ENCODE measurements around the gene CRABP2.

CRABP2 gene

DNA sequence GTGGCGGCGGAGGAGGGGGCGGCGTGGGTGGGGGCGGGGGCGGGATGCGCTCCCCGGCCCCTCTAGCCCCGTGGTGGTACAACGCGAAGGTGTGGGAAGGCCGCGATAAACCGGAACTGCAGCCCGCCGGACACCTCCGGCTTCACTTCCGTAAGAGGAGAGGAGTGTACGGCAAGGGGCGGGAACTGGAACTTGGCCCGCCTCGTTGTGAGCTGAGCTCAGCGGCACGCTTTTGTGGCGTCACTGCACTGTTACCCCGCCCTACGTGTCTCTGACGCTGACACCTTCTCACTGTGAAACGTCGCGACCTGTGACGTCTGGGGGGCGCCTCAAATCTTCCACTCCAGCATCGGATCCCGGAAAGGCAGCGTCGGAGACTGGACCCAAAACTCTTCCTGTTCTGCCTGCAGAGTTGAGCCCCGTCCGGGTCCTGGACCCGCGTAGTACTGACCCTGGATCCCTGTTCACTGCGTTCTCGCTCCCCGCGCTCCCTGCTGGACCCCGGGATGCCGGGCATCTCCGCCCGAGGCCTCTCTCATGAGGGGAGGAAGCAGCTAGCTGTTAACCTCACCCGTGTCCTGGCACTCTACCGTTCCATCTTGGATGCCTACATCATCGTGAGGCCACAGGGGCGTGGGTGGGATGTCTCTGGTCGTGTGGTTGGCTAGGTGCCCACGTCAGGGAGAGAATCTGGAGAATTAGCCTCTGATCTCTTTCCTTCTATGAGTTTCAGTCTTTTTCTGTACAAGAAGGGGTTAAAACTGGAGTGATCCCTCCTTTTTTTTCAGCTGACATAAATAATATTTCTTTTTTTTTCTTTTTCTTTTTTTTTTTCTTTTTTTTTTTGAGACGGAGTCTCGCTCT is 23.4 kb upstream of the CRABP2 start, which contains the start of gene ISG20L2:
Gene ISG20L2 (minus strand): TSS at position 168 of the 864 bp plus-strand sequence. CDS start 1,114 bp downstream, outside the sequence.
- TF ChIP-seq, protein P1, sequence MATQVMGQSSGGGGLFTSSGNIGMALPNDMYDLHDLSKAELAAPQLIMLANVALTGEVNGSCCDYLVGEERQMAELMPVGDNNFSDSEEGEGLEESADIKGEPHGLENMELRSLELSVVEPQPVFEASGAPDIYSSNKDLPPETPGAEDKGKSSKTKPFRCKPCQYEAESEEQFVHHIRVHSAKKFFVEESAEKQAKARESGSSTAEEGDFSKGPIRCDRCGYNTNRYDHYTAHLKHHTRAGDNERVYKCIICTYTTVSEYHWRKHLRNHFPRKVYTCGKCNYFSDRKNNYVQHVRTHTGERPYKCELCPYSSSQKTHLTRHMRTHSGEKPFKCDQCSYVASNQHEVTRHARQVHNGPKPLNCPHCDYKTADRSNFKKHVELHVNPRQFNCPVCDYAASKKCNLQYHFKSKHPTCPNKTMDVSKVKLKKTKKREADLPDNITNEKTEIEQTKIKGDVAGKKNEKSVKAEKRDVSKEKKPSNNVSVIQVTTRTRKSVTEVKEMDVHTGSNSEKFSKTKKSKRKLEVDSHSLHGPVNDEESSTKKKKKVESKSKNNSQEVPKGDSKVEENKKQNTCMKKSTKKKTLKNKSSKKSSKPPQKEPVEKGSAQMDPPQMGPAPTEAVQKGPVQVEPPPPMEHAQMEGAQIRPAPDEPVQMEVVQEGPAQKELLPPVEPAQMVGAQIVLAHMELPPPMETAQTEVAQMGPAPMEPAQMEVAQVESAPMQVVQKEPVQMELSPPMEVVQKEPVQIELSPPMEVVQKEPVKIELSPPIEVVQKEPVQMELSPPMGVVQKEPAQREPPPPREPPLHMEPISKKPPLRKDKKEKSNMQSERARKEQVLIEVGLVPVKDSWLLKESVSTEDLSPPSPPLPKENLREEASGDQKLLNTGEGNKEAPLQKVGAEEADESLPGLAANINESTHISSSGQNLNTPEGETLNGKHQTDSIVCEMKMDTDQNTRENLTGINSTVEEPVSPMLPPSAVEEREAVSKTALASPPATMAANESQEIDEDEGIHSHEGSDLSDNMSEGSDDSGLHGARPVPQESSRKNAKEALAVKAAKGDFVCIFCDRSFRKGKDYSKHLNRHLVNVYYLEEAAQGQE (IDR thresholded peaks at IDR 0.05; ENCODE audit: insufficient read depth in 1 of 2, low read depth in 2 of 2, low read length in 2 of 2) = no peak
- TF ChIP-seq POLR2AphosphoS5 (IDR thresholded peaks at IDR 0.05; ENCODE audit: low read depth, low read length) (peak; percentile 81), TAF1 (IDR thresholded peaks at IDR 0.05; ENCODE audit: borderline replicate concordance, insufficient read depth, low read length) (peak; percentile 30; the same call in 1 of the 2 replicates), SIN3A (IDR thresholded peaks at IDR 0.05; ENCODE audit: borderline replicate concordance, insufficient read depth, low read length) (0 out of 2 replicates have a peak, but pooled peaks have one; percentile 12), FOXP2 (optimal IDR thresholded peaks at IDR 0.05; ENCODE audit: borderline replicate concordance, extremely low read depth, extremely low read length, insufficient read depth) (peak; percentile 91)

DNA sequence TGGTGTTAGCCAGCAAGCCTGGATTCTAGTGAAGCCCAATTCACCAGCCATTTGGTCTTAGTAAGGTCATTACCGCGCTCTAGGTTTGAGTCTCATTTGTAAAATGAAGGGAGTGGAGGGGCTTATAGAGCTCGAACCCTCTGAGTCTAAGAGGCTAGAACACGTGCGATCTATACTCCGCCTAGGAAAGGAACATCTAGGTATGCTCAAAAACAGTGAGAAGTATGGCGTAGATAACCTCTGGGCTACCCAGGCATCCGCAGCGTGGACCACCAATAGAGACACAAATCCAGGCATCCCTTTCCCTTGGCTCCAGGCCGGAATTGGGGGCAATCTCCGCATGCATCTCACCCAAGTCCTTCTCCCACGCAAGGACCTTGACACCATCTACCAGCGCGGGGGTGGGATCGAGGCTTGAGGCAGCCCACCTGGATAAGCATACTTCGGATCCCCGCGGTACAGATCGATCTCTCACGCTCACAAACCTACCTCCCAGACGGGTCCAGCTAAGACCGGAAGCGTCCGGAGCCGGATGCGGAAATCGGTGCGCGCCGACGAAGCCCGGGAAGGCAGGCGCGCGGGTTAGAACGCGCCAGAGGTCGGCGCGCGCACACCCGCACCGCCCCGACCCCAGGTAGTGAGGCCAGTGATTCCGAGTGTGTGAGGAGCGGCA is 22.7 kb upstream of the CRABP2 start, which contains the start of gene METTL25B:
Gene METTL25B (plus strand): TSS at position 544 of the 673 bp plus-strand sequence. CDS start 636 bp downstream, outside the sequence.
- TF ChIP-seq POLR2AphosphoS5 (IDR thresholded peaks at IDR 0.05; ENCODE audit: low read depth, low read length) (peak; percentile 86), TAF1 (IDR thresholded peaks at IDR 0.05; ENCODE audit: borderline replicate concordance, insufficient read depth, low read length) (peak; percentile 27; the same call in 1 of the 2 replicates), SIN3A (IDR thresholded peaks at IDR 0.05; ENCODE audit: borderline replicate concordance, insufficient read depth, low read length) (0 out of 2 replicates have a peak, but pooled peaks have one; percentile 45), FOXP2 (optimal IDR thresholded peaks at IDR 0.05; ENCODE audit: borderline replicate concordance, extremely low read depth, extremely low read length, insufficient read depth) (no peak)

GRCh38 chr1:156727492-156727891 is 22.1 kb upstream of the CRABP2 start:
- TF ChIP-seq TAF1 (IDR thresholded peaks at IDR 0.05; ENCODE audit: borderline replicate concordance, insufficient read depth, low read length) (0 out of 2 replicates have a peak, but pooled peaks have one; percentile 6), POLR2AphosphoS5 (IDR thresholded peaks at IDR 0.05; ENCODE audit: low read depth, low read length) (no peak; the same call in 1 of the 2 replicates)

GRCh38 chr1:156726549-156727226 is 21.3 kb upstream of the CRABP2 start:
- TF ChIP-seq TAF1 (IDR thresholded peaks at IDR 0.05; ENCODE audit: borderline replicate concordance, insufficient read depth, low read length) (no peak), SIN3A (IDR thresholded peaks at IDR 0.05; ENCODE audit: borderline replicate concordance, insufficient read depth, low read length) (peak; percentile 65; the same call in 1 of the 2 replicates), FOXP2 (optimal IDR thresholded peaks at IDR 0.05; ENCODE audit: borderline replicate concordance, extremely low read depth, extremely low read length, insufficient read depth) (no peak)
- TF ChIP-seq, protein P1 (IDR thresholded peaks at IDR 0.05; ENCODE audit: insufficient read depth in 1 of 2, low read depth in 2 of 2, low read length in 2 of 2) = no peak

DNA sequence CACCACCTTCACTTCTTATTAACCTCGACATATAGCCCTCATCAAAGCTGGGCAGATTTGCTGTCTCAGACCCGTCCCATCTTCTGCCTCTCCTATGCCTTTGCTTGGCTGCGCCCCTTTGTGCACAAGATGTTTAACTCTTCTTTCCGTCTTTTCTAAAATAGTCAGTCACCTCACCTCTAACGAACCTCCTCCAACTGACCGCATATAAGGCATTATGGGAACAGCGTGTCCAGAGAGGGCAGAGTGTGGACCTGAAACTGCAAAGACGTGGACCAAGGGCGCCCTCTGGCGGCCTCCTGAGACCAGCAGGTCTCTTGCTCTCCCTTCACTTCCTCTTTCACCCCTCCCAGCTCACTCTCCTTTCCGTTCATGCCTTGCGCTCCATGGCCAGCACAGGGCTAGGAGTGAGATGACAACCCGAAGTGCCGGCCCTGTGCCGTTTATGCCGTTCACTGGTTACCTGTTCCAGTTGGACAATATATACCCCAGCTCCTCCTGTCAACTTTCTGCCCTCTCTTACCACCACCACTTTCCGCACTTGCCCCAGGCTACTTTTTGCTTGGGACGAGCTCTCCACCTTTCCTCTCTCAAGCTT is 20.4 kb upstream of the CRABP2 start:
- peak; percentile 67; the same call in 1 of the 2 replicates for TF ChIP-seq TAF1 (IDR thresholded peaks at IDR 0.05; ENCODE audit: borderline replicate concordance, insufficient read depth, low read length)
- TF ChIP-seq, protein P1 (IDR thresholded peaks at IDR 0.05; ENCODE audit: insufficient read depth in 1 of 2, low read depth in 2 of 2, low read length in 2 of 2) = no peak
- TF ChIP-seq SIN3A (IDR thresholded peaks at IDR 0.05; ENCODE audit: borderline replicate concordance, insufficient read depth, low read length) = no peak
- TF ChIP-seq FOXP2 (optimal IDR thresholded peaks at IDR 0.05; ENCODE audit: borderline replicate concordance, extremely low read depth, extremely low read length, insufficient read depth) = no peak
- peak; percentile 28; the same call in 1 of the 2 replicates for TF ChIP-seq POLR2AphosphoS5 (IDR thresholded peaks at IDR 0.05; ENCODE audit: low read depth, low read length)
